NCI-H226 (cell line): Measurements from ENCODE around the gene TSGA10IP.

Experiments used
- DNase-seq: peaks from one replicate; pipeline ENCODE4 v3.0.0-alpha.2; 2015

The TSGA10IP gene

GRCh38 chr11:65977621-65978390, 32.5 kb downstream of the TSGA10IP start:
- no peak for DNase-seq

GRCh38 chr11:65978391-65979238, 33.3 kb downstream of the TSGA10IP start:
- DNase-seq: no peak

- no peak for DNase-seq
These were observed 34.0 kb downstream of the TSGA10IP start for GRCh38 chr11:65979261-65979759.

- no peak for DNase-seq
These were observed 35.9 kb downstream of the TSGA10IP start for GRCh38 chr11:65981101-65981740.

- DNase-seq: no peak
These were observed 36.9 kb downstream of the TSGA10IP start for GRCh38 chr11:65981972-65982823.

GRCh38 chr11:65982824-65983588, 37.7 kb downstream of the TSGA10IP start:
- DNase-seq: no peak

- DNase-seq: no peak
These were observed 38.3 kb downstream of the TSGA10IP start for GRCh38 chr11:65983589-65983987.

- no peak for DNase-seq
These were observed 42.1 kb downstream of the TSGA10IP start for GRCh38 chr11:65987336-65987735.

GRCh38 chr11:65988791-65989592, 43.7 kb downstream of the TSGA10IP start:
- DNase-seq: peak; percentile 65

GRCh38 chr11:65992056-65992455, 46.8 kb downstream of the TSGA10IP start:
- DNase-seq: no peak

- no peak for DNase-seq
These were observed 52.0 kb downstream of the TSGA10IP start for GRCh38 chr11:65997286-65997685.

- peak; percentile 98 for DNase-seq
These were observed 56.8 kb downstream of the TSGA10IP start, which contains the start of the genes BANF1 and EIF1AD for GRCh38 chr11:66001942-66002647. TSS of gene BANF1 (plus strand) at chr11:66002503. CDS start at chr11:66003251, 748 bp downstream. TSS of gene EIF1AD (minus strand) at chr11:66002157. CDS start at chr11:66000389, 1,768 bp downstream.

- DNase-seq: peak; percentile 39
These were observed 57.5 kb downstream of the TSGA10IP start for GRCh38 chr11:66002648-66003225.

GRCh38 chr11:66003291-66003690, 58.0 kb downstream of the TSGA10IP start:
- no peak for DNase-seq

- DNase-seq: no peak
These were observed 58.9 kb downstream of the TSGA10IP start for GRCh38 chr11:66004186-66004585.

GRCh38 chr11:66006134-66006890, 61.0 kb downstream of the TSGA10IP start:
- no peak for DNase-seq

- no peak for DNase-seq
These were observed 61.6 kb downstream of the TSGA10IP start for GRCh38 chr11:66006891-66007176.

GRCh38 chr11:66007201-66007634, 61.9 kb downstream of the TSGA10IP start:
- DNase-seq: peak; percentile 74

- no peak for DNase-seq
These were observed 62.8 kb downstream of the TSGA10IP start for GRCh38 chr11:66008095-66008467.
